Gastroesophageal sphincter (tissue), 3 donors: ENCODE results near the gene CEP135.

Source experiments
- EP300 ChIP-seq: sonication (generic); formaldehyde crosslinking; IDR thresholded peaks from one replicate; pipeline ENCODE4 v1.6.1; 2017; ENCODE audit warnings: antibody characterized with exemption, mild to moderate bottlenecking
- TF ChIP-seq, protein P1 (sequence below), 4 experiments: fragments of 200-600 bp in 2 of 4; fragments of 450-650 bp in 2 of 4; sonication (generic) in 1 of 4; IDR thresholded peaks; one replicate each; pipeline ENCODE4 v1.5.1; 2017 to 2019; ENCODE audit warnings: antibody characterized with exemption in 4 of 4, mild to moderate bottlenecking in 2 of 4, moderate library complexity in 2 of 4

DNA sequence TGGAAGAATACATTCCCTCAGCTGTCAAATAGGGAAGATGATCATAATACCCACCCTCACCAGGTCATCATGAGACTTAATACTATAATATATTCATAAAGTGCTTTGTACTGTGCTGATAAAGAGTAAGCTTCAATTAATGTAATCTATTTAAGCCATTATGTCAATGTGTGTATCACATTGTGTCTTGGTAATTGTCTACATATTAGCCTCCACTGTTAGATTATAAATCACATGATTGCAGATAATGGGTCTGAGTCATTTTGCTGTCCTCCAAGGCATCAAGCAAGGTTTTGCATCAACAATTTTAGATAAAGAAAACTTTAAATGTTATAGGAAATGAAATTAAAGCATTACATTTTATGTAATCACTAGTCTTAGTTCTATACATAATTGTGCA lies 45.2 kb upstream of the CEP135 start:
- TF ChIP-seq, protein P1, sequence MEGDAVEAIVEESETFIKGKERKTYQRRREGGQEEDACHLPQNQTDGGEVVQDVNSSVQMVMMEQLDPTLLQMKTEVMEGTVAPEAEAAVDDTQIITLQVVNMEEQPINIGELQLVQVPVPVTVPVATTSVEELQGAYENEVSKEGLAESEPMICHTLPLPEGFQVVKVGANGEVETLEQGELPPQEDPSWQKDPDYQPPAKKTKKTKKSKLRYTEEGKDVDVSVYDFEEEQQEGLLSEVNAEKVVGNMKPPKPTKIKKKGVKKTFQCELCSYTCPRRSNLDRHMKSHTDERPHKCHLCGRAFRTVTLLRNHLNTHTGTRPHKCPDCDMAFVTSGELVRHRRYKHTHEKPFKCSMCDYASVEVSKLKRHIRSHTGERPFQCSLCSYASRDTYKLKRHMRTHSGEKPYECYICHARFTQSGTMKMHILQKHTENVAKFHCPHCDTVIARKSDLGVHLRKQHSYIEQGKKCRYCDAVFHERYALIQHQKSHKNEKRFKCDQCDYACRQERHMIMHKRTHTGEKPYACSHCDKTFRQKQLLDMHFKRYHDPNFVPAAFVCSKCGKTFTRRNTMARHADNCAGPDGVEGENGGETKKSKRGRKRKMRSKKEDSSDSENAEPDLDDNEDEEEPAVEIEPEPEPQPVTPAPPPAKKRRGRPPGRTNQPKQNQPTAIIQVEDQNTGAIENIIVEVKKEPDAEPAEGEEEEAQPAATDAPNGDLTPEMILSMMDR (IDR thresholded peaks at IDR 0.05) = no peak
- TF ChIP-seq EP300 = no peak
